Fibroblast of the aortic adventitia (primary cell): Measurements from ENCODE around the gene HEY2. TPM values are rescaled to one million over a fixed set of nuclear protein-coding genes. Genes with fewer than 3 reads are reported as not detected.

Experiments
- DNase-seq: peaks from one replicate; pipeline ENCODE4 v3.0.0-alpha.2; 2010; ENCODE audit warnings: low read depth
- H3K4me3 ChIP-seq: 2 replicates; pipeline ENCODE4 v1.5.1; 2011; ENCODE audit warnings: low read depth, mild to moderate bottlenecking, control low read depth, low read length, moderate library complexity
- total RNA-seq: library from RNA; depleted of rRNA; stranded (reverse); fragments of >200 nt; gene quantifications from 2 replicates; pipeline ENCODE4 v1.2.3, GENCODE V29; 2012; ENCODE audit warnings: low replicate concordance
- TF ChIP-seq, protein P1 (sequence below): IDR thresholded peaks from 2 replicates; pipeline ENCODE4 v1.5.1; 2011; ENCODE audit warnings: mild to moderate bottlenecking, low read length, control low read depth, inconsistent platforms; ENCODE audit not compliant: insufficient read depth

HEY2 gene
- total RNA-seq, 1 donor, result 0.09 TPM

DNA sequence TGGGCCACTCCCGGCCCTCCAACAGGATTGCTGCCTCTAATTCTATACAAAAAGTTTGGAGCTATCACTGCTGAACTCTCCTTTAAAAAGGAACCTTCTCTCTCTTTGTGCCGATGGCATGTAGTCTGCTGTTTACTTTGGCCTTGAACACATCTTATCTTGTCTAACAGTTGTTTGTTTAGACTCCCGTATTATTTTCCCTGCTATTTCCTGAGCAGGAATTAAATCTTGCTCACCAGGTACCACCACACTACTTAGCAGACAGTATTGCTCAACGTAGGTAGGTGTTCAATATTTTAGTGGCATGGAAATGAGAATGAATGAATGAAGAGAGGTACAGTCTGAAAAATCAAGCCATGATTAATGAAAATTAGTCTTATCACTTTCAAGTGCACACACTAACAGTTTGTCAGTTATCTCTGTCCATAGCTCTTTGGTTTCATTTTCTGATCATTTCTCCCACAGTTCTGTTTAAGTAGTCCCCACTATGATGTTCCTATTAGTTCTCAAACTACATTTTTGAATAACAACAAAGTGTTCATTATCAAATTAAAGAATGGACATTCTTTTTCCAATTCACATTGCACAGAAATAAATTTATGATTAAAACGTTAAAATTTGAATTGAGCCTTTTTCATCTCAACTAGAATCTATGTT is 6.8 kb upstream of the HEY2 start:
- TF ChIP-seq, protein P1, sequence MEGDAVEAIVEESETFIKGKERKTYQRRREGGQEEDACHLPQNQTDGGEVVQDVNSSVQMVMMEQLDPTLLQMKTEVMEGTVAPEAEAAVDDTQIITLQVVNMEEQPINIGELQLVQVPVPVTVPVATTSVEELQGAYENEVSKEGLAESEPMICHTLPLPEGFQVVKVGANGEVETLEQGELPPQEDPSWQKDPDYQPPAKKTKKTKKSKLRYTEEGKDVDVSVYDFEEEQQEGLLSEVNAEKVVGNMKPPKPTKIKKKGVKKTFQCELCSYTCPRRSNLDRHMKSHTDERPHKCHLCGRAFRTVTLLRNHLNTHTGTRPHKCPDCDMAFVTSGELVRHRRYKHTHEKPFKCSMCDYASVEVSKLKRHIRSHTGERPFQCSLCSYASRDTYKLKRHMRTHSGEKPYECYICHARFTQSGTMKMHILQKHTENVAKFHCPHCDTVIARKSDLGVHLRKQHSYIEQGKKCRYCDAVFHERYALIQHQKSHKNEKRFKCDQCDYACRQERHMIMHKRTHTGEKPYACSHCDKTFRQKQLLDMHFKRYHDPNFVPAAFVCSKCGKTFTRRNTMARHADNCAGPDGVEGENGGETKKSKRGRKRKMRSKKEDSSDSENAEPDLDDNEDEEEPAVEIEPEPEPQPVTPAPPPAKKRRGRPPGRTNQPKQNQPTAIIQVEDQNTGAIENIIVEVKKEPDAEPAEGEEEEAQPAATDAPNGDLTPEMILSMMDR, result no peak
- DNase-seq, result no peak
- no peak overlapping the region for H3K4me3 ChIP-seq

DNA sequence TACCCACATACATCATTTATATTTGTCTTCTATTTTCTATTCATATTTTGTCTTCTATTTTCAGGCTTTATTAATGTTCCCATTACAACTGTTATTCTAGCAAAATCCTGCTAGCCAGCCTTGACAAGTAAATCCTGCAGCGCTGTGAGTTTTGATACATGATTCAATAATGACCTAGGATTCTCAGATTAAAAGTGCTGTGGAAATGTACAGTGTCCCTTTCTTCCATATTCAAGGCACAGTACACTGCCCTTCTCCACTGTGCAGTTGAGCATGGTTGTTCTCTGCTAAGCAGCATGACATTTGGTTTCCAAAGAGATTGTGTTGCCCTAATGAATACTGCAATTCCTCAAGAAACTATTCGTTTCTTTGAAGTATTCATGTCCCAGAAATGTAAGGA is 5.8 kb upstream of the HEY2 start:
- no peak for DNase-seq
- H3K4me3 ChIP-seq, result no peak overlapping the region
- TF ChIP-seq, protein P1, result no peak

DNA sequence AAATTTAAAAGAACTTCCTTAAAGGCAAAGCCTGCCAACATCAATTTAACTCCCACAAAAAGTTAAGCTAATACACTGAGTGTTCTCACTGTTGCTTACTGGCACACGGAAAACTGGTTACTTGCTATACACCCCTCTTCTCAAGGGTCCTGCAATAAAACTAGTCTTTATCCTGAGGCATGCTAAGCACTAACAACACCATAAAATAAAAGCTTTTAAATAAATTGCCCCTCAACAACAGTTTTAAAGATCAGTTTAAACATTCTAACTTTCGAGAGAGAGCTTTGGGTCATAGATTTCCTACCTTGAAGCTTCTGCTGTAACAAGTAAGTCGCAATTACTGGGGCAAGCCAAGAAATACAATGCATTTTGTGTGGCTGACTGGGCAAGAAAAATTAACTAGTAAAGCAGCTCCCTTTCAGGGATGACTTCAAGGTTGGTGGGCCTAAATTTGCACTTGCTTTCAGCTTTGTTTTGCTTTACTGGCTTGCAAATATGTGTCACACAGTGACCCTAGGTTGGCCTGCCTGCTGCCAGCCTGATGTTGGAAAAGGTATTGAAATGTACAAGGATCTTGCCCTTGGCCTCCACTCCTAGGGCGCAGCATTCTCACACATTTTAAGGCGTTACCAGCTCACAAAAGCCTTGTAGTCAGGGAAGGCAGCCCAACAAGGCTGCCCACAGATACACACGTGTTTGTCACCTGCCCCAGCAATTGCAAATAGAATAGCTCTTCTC is 4.0 kb upstream of the HEY2 start:
- TF ChIP-seq, protein P1, result no peak
- DNase-seq, result no peak

DNA sequence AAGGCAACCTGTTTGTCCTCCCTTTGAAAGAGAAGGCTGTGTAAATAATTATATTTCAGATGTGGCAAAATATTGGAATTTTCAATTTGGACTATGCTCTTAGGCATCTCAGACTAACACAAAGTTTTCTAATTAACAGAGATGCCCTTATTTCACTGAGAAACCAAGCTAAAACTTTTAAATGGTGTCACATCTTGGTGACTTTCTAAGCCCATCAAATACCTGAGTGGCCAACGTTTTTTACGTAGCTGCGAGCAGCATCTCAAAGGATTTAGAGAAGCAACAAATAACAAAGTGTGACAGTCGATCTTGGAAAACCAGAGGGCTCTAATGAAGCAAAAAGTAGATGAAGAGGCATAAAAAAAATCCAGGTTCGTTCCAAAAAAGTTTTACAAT is 3.4 kb upstream of the HEY2 start:
- TF ChIP-seq, protein P1, result no peak
- no peak for DNase-seq
- H3K4me3 ChIP-seq, result no peak overlapping the region

More for the DNA sequence above, 4.0 kb upstream of the HEY2 start:
- H3K4me3 ChIP-seq, result no peak overlapping the region

DNA sequence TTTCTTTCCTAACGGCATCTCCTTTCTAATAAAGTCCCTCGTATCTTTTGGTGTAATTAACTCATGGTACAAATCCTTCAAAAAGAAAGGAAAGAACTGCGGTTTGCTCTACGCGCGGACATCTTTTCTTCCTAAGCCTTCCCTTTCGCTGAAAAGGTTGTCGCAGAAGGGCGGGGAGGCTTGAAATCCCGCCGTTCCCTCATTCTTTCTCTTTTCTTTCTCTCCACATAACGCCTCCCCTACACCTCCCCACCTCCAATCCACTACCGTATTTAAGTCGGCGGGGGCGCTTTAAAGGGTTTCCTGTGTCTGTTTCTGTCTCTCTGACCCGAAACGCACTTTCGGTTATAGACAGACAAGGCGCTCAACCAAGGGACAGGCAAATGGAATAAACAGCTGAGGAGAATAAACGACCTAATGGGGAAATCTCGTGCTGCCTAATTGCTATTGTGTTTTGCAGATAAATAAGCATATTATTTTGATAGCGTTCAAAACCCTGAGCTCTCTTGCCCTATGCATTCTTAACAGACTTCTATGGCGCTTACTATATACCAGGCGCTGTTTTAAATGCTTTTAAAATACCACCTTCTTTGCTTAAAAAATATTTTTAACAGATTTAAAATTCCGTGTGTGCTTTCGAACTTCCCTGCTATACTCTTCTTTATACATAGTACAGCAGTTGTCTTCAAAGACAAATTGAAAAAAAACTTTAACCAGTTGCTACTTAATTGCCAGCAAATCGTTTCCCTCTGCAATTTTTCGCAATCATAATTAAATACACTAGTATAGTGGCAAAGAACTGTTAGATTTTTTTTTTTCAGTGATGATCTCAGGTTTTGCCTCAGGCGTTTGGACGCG is 2.5 kb upstream of the HEY2 start:
- DNase-seq, result peak; percentile 55

DNA sequence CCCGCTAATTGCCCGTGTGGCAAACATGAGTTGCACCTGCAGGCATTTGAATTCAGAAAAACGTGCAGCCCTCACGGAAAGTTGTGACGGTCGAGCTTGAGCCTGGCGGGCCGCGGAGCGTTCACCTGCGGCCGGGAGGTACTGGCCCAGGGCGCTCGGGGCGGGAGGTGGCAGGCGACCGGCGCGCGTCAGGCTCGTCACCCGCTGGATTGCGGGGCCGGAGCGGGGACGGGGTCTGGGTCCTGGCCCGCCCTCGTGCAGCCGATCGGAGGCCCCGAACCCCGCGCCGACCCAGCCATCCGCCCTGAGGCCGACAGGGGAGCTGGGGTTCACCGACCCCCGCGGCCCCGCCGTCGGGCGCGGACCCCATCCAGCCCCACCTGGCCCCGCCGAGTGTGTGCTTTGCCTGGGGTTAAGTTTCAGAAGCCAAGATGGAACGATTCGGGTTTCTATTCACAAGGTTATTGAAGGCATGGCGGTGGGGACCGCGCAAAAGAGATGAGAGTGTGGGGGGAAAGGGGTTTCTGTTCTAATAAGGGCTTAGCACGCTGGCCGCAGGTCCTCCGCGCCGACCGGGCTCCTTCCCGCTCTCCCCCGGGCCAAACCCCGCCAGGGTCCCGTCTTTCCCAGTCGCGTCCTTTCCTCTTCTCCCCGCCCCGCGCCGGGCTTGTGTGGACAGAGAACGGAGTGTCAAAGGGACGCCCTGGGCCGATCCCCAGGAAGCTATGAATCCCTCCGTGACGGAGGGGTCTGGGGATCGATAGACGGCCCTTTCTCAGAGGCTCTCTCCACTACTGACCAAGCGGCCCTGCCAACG is 1.6 kb upstream of the HEY2 start:
- H3K4me3 ChIP-seq, result peak overlapping the region; percentile 78
- TF ChIP-seq, protein P1, result no peak
- DNase-seq, result no peak

More for the DNA sequence above, 2.5 kb upstream of the HEY2 start:
- TF ChIP-seq, protein P1, result peak; percentile 1
- peak overlapping the region; percentile 78 for H3K4me3 ChIP-seq
